PFSK-1 (cell line): ENCODE results near the gene RPL19.

Experiments used
- FOXP2 ChIP-seq: optimal IDR thresholded peaks from 2 replicates; pipeline ENCODE3; 2011; ENCODE audit warnings: borderline replicate concordance, control low read depth, inconsistent platforms; ENCODE audit not compliant: insufficient read depth; ENCODE audit errors: extremely low read length, extremely low read depth
- POLR2AphosphoS5 ChIP-seq: IDR thresholded peaks from 2 replicates; pipeline ENCODE4 v1.6.1; 2012; ENCODE audit warnings: low read depth, mild to moderate bottlenecking, control low read depth, low read length, moderate library complexity
- REST ChIP-seq, 2 experiments: IDR thresholded peaks; 2 replicates each; pipeline versions ENCODE4 v1.6.1 to v1.8.0; 2011 to 2012; ENCODE audit warnings: low read depth in 2 of 2, low read length in 2 of 2, control low read depth in 1 of 2, inconsistent platforms in 1 of 2, mild to moderate bottlenecking in 1 of 2, moderate library complexity in 1 of 2; ENCODE audit not compliant: insufficient read depth in 1 of 2
- SIN3A ChIP-seq: IDR thresholded peaks from 2 replicates; pipeline ENCODE4 v1.6.1; 2012; ENCODE audit warnings: mild to moderate bottlenecking, low read length, moderate library complexity, borderline replicate concordance; ENCODE audit not compliant: insufficient read depth
- TAF1 ChIP-seq: IDR thresholded peaks from 2 replicates; pipeline ENCODE4 v1.6.1; 2012; ENCODE audit warnings: low read length, control low read depth, borderline replicate concordance; ENCODE audit not compliant: insufficient read depth

RPL19 gene

DNA sequence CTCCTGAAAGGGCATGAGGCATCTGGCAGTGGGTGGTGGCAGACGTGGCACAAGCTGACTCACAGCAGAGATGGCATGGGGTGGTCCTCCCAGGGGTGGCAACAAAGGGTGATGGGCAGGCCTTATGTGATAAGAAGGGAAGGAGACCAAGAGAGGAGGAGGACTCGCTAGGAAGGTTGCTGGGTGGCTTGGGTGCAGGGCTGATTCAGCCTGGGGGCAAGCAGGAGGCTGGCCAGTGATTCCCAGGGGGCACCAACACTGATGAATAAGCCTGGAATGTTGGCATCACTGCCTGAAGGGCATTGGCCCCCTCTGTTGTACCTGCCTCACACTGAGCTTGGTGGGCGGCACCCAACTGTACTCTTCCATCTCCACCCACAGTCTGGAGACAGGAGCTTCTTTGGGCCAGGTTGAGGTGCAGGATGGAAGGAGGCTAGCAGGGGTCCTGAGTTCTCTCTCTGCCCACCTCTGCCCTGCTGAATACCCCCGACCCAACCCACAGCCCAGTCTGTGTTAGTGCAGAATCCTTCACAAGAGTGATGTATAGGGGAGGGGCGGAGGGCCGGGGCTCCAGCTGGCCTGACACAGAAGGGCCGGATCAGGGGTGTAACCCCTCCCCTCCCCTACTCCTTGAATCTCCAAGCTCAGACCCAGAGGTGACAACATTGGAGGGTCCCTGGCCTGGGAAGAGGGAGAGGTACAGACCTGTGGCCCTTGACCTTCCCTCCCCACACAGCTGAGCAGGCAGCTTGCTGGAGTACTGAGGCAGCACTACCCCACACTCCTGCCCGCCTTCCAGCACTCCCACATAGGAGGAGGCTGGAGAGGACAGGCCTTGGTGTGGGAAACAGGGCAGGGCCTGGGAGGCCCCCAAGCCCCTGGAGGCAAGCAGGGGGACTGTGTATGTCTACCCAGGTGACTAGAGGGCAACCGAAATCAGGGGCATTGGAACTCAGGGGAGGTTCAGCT, 23.1 kb downstream of the RPL19 start:
- TF ChIP-seq TAF1: no peak
- no peak for TF ChIP-seq FOXP2
- no peak for TF ChIP-seq POLR2AphosphoS5
- TF ChIP-seq SIN3A: no peak
- no peak for TF ChIP-seq REST (IDR thresholded peaks at IDR 0.05; ENCODE audit: insufficient read depth in 1 of 2, low read depth in 2 of 2, low read length in 2 of 2)

GRCh38 chr17:39223907-39224777, 24.1 kb downstream of the RPL19 start:
- TF ChIP-seq FOXP2 (no peak), SIN3A (no peak), REST (IDR thresholded peaks at IDR 0.05; ENCODE audit: insufficient read depth in 1 of 2, low read depth in 2 of 2, low read length in 2 of 2) (no peak), POLR2AphosphoS5 (no peak), TAF1 (no peak)

- no peak for TF ChIP-seq FOXP2
- TF ChIP-seq TAF1: no peak
- no peak for TF ChIP-seq REST (IDR thresholded peaks at IDR 0.05; ENCODE audit: insufficient read depth in 1 of 2, low read depth in 2 of 2, low read length in 2 of 2)
- no peak for TF ChIP-seq POLR2AphosphoS5
- no peak for TF ChIP-seq SIN3A
Measured at GRCh38 chr17:39224778-39225307, 24.8 kb downstream of the RPL19 start.

DNA sequence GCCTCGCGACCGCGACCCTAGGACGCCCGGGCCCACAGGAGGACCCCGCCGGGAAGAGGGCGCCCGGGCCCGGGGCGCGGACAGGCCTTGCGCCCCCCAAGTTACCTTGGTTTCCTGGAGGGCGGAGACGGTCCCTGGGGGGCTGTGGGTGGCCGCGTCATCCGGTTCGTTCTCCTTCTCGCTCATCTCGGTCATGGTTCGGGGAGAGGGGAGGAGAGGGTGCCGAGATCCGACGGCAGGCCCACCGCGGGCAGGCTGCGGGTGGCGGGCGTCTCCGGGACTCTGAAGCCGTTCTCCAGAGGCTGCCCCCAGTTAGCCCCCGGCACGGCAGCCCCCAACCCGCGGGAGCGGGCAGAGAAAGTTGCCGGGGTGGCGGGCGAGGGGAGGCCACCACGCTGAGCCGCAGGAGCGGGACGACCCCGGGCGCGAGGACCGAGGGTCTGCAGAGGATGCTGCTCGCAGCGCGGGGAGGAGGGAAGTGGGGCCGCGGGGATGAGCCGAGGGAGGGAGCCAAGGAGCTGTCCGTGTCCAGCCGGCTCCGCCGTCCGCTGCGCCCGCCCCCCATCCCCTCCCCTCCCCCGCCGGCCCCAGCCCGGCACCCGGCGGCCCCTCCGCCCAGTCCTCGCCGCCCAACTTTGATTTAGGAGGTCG, 25.4 kb downstream of the RPL19 start, which contains the start of gene STAC2:
Gene STAC2 (minus strand): TSS at position 638 of the 651 bp plus-strand sequence. CDS start 443 bp downstream, at position 195.
- 0 out of 4 replicates have a peak, but pooled peaks of 1 of the 2 experiments have one; percentile 20 for TF ChIP-seq REST (IDR thresholded peaks at IDR 0.05; ENCODE audit: insufficient read depth in 1 of 2, low read depth in 2 of 2, low read length in 2 of 2)
- TF ChIP-seq FOXP2: no peak
- TF ChIP-seq TAF1: no peak
